ENCODE data around the gene SPECC1L. TPM values are rescaled to one million over a fixed set of nuclear protein-coding genes. Genes with fewer than 3 reads are reported as not detected.

Gene SPECC1L
- total and polyA plus RNA-seq, 2 of the 8 experiments (the other 6 are each of a cell fraction or from before 2014, with no cell fraction given): 15.7 to 61.6 TPM

DNA sequence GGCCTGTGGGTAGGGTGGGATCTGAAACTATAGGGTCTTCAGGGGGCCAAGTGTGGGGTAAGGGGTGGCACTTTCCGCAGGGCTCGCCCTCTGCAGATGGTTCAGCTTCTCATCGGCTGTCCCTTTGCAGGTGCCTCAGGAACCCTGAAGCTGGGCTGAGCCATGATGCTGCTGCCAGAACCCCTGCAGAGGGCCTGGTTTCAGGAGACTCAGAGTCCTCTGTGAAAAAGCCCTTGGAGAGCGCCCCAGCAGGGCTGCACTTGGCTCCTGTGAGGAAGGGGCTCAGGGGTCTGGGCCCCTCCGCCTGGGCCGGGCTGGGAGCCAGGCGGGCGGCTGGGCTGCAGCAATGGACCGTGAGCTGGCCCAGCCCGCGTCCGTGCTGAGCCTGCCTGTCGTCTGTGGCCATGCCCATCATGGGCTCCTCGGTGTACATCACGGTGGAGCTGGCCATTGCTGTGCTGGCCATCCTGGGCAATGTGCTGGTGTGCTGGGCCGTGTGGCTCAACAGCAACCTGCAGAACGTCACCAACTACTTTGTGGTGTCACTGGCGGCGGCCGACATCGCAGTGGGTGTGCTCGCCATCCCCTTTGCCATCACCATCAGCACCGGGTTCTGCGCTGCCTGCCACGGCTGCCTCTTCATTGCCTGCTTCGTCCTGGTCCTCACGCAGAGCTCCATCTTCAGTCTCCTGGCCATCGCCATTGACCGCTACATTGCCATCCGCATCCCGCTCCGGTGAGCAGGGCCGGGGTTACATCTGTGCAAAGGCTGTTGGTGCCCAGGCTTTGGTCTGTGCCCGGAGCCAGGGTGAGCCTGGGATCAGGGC, 162.6 kb downstream of the SPECC1L start:
- ChIA-PET POLR2A (ENCODE audit: partially characterized antibody) (interaction anchor here (0.9 kb wide), 1 partner anchor 13 kb away, joined by 3 read pairs; no protein-coding TSS in a partner anchor), CTCF (ENCODE audit: partially characterized antibody) (interaction anchor here (0.7 to 10.8 kb wide), 8 partner anchors 10 to 93 kb away, joined by 3 to 114 read pairs (median 6); no protein-coding TSS in a partner anchor)
- H2BK15ac ChIP-seq (ENCODE audit: low read length): no peak overlapping the region
- no peaks in the 10 kb centered on the region for H3K23me2 ChIP-seq (ENCODE audit: low read depth, low read length)
- FAIRE-seq (no peak), DNase-seq (ENCODE audit: low read depth in 1 of 2, low spot score in 2 of 2) (no peak)
- no peaks in the 10 kb centered on the region; a peak in 1 of 7 replicates for H3K27me3 ChIP-seq (replicated peaks in 1 of 4; ENCODE audit: control insufficient read depth in 3 of 4, extremely low read depth in 1 of 4, insufficient read depth in 3 of 4, low read length in 3 of 4)
- peak overlapping the region; percentile 56 for H4K91ac ChIP-seq (replicated peaks; ENCODE audit: insufficient read length, low read length)
- H2BK120ac ChIP-seq (replicated peaks; ENCODE audit: low read depth, low read length): no peak overlapping the region
- H2AK5ac ChIP-seq (ENCODE audit: low read depth, low read length): no peak overlapping the region
- no peak overlapping the region for H3K4ac ChIP-seq (replicated peaks; ENCODE audit: insufficient read length, low read depth, low read length)
- peaks cover 4 to 7% (median 6%) of the 10 kb centered on the region in 4 experiments; a peak in 6 of 7 replicates for H3K4me1 ChIP-seq (replicated peaks in 1 of 4; ENCODE audit: control insufficient read depth in 3 of 4, insufficient read depth in 4 of 4, low read length in 3 of 4)
- H3K4me3 ChIP-seq (ENCODE audit: extremely low read depth in 1 of 4, insufficient read depth in 2 of 4, low read depth in 3 of 4, low read length in 4 of 4): no peak overlapping the region
- H2BK5ac ChIP-seq (ENCODE audit: low read depth, low read length): no peak overlapping the region
- H3K79me1 ChIP-seq (ENCODE audit: low read depth, low read length): no peaks in the 10 kb centered on the region
- H4K8ac ChIP-seq (ENCODE audit: extremely low read depth, insufficient read depth, low read length): no peak overlapping the region
- no peak overlapping the region for H3K23ac ChIP-seq (ENCODE audit: insufficient read length)
- H4K5ac ChIP-seq (ENCODE audit: insufficient read length, low read depth, low read length): no peak overlapping the region
- no peak overlapping the region; a peak in 2 of 7 replicates for H3K9ac ChIP-seq (replicated peaks in 1 of 4; ENCODE audit: extremely low read depth in 1 of 4, low read depth in 3 of 4, low read length in 3 of 4)
- H3K36me3 ChIP-seq (ENCODE audit: control insufficient read depth in 2 of 4, insufficient read depth in 4 of 4, low read length in 3 of 4): no peaks in the 10 kb centered on the region
- WGBS, 2 experiments (ENCODE audit: extremely low coverage in 1 of 2, insufficient coverage in 1 of 2, insufficient read length in 1 of 2, insufficient replicate concordance in 2 of 2, low coverage in 1 of 2, low lambda C conversion rate in 2 of 2, missing lambda C conversion rate in 1 of 2): 97% methylated on average over 33 of the region's 34 CpGs; no CpG with 5 or more reads in 1 of the 2 experiments
- no peak overlapping the region for H3K18ac ChIP-seq (ENCODE audit: extremely low read depth, low read length)
- H3K14ac ChIP-seq (ENCODE audit: insufficient read length): no peak overlapping the region
- H3K56ac ChIP-seq (replicated peaks; ENCODE audit: insufficient read length, low read depth, low read length): no peak overlapping the region
- no peaks in the 10 kb centered on the region for H3K79me2 ChIP-seq (ENCODE audit: control insufficient read depth in 1 of 2, insufficient read depth in 2 of 2, low read length in 2 of 2)
- H3K27ac ChIP-seq (ENCODE audit: low read depth, low read length): no peak overlapping the region
- H2BK12ac ChIP-seq (ENCODE audit: low read depth, low read length): no peak overlapping the region
- no peak overlapping the region for H2AFZ ChIP-seq (ENCODE audit: low read length)
- no peak overlapping the region for H3K4me2 ChIP-seq (ENCODE audit: insufficient read depth in 1 of 2, low read depth in 2 of 2, low read length in 2 of 2)
- H3K9me3 ChIP-seq (ENCODE audit: insufficient read depth in 2 of 2, low read depth in 1 of 2, low read length in 1 of 2): no peaks in the 10 kb centered on the region
- no peaks in the 10 kb centered on the region for H4K20me1 ChIP-seq (replicated peaks in 1 of 2; ENCODE audit: control insufficient read depth in 1 of 2, insufficient read depth in 2 of 2, low read length in 2 of 2)
- no peak overlapping the region for H2BK20ac ChIP-seq (ENCODE audit: low read length)
- TF ChIP-seq, protein P1, sequence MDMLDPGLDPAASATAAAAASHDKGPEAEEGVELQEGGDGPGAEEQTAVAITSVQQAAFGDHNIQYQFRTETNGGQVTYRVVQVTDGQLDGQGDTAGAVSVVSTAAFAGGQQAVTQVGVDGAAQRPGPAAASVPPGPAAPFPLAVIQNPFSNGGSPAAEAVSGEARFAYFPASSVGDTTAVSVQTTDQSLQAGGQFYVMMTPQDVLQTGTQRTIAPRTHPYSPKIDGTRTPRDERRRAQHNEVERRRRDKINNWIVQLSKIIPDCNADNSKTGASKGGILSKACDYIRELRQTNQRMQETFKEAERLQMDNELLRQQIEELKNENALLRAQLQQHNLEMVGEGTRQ (IDR thresholded peaks at IDR 0.05; ENCODE audit: low read length): no peak
- TF ChIP-seq BACH1 (IDR thresholded peaks at IDR 0.05; ENCODE audit: low read length) (no peak), PHF8 (conservative IDR thresholded peaks at IDR 0.05; ENCODE audit: low read depth, low read length) (no peak), CHD2 (IDR thresholded peaks at IDR 0.05; ENCODE audit: low read length) (no peak), SAP30 (IDR thresholded peaks at IDR 0.05; ENCODE audit: insufficient read depth, insufficient replicate concordance, low read length) (no peak), TEAD4 (IDR thresholded peaks at IDR 0.05; ENCODE audit: low read depth, low read length) (no peak), TBP (IDR thresholded peaks at IDR 0.05; ENCODE audit: low read depth, low read length) (no peak), TAF1 (IDR thresholded peaks at IDR 0.05; ENCODE audit: low read depth, low read length) (no peak)
